Adrenal gland (tissue), 5 donors: ENCODE data around the gene LOC128125822.

Experiments
- CTCF ChIP-seq, 6 experiments: fragments of 450-650 bp in 4 of 6; fragments of 200-600 bp in 2 of 6; sonication (generic) in 1 of 6; IDR thresholded peaks; 1 replicate in 5 of 6; 2 replicates in 1 of 6; pipeline versions ENCODE4 v1.5.1 to v1.8.0; 2016 to 2021; ENCODE audit warnings: antibody characterized with exemption in 6 of 6, mild to moderate bottlenecking in 2 of 6, moderate library complexity in 1 of 6
- POLR2A ChIP-seq, 2 donors: fragments of 450-650 bp; IDR thresholded peaks; one replicate each; pipeline ENCODE4 v1.6.1; 2017; ENCODE audit warnings: antibody characterized with exemption in 2 of 2, mild to moderate bottlenecking in 2 of 2, moderate library complexity in 1 of 2
- donor health status: DM: no; HTN: no; CAD: no.

GRCh38 chr6:63598049-63599036 lies 26.1 kb downstream of the LOC128125822 start:
- TF ChIP-seq CTCF (IDR thresholded peaks at IDR 0.05) (peak; percentile 66 to 95 (median 88)), POLR2A (IDR thresholded peaks at IDR 0.05) (no peak)
